Stomach (tissue), 9 donors: Measurements from ENCODE around the gene ETFBKMT. TPM values are rescaled to one million over a fixed set of nuclear protein-coding genes. Genes with fewer than 3 reads are reported as not detected.
"Not testable (repeated sequence)": the region's sequence is repeated elsewhere in the genome, so short reads cannot be mapped to it uniquely, and the experiment has no call there.

Experiments
- DNase-seq, 2 donors: peaks; one replicate each; pipeline versions ENCODE4 v3.0.0 to v3.0.0-alpha.2; 2013 to 2019
- H3K27ac ChIP-seq, 5 donors: fragments of 200-600 bp in 4 of 5; sonication (generic) in 4 of 5; one replicate each; pipeline ENCODE4 v1.5.1; 2013 to 2019; ENCODE audit warnings: mild to moderate bottlenecking in 1 of 5, moderate library complexity in 1 of 5
- H3K27me3 ChIP-seq, 3 donors: fragments of 200-600 bp; sonication (generic); one replicate each; pipeline ENCODE4 v1.5.1; 2017 to 2019; ENCODE audit warnings: mixed run types in 1 of 3
- H3K36me3 ChIP-seq, 4 donors: fragments of 200-600 bp; sonication (generic); 1 replicate in 3 of 4; 2 replicates in 1 of 4; pipeline ENCODE4 v1.5.1; 2016 to 2019
- H3K4me1 ChIP-seq, 4 donors: fragments of 200-600 bp; sonication (generic); one replicate each; pipeline ENCODE4 v1.5.1; 2016 to 2019
- H3K4me3 ChIP-seq, 4 donors: fragments of 200-600 bp; sonication (generic) in 3 of 4; one replicate each; pipeline ENCODE4 v1.5.1; 2016 to 2019; ENCODE audit warnings: mild to moderate bottlenecking in 1 of 4
- H3K9me3 ChIP-seq, 4 donors: fragments of 200-600 bp; sonication (generic); one replicate each; pipeline ENCODE4 v1.5.1; 2016 to 2019
- CTCF ChIP-seq, 7 experiments: fragments of 450-650 bp in 4 of 7; fragments of 200-600 bp in 3 of 7; sonication (generic) in 3 of 7; IDR thresholded peaks; one replicate each; pipeline ENCODE4 v1.5.1; 2016 to 2019; ENCODE audit warnings: antibody characterized with exemption in 7 of 7, control low read depth in 2 of 7, mild to moderate bottlenecking in 1 of 7
- EP300 ChIP-seq: sonication (generic); formaldehyde crosslinking; IDR thresholded peaks from one replicate; pipeline ENCODE4 v1.6.1; 2017; ENCODE audit warnings: antibody characterized with exemption
- POLR2A ChIP-seq, 4 donors: fragments of 450-650 bp; IDR thresholded peaks; one replicate each; pipeline ENCODE4 v1.6.1; 2016; ENCODE audit warnings: antibody characterized with exemption in 4 of 4, control low read depth in 2 of 4, mild to moderate bottlenecking in 1 of 4, moderate library complexity in 1 of 4
- POLR2AphosphoS5 ChIP-seq, 3 donors: sonication (generic); formaldehyde crosslinking; IDR thresholded peaks; one replicate each; pipeline ENCODE4 v1.6.1; 2016; ENCODE audit warnings: antibody characterized with exemption in 3 of 3
- WGBS, 5 donors: extraction: QIAGEN DNeasy Blood & Tissue Kit in 3 of 5; methylation state at CpG; one replicate each; pipeline versions ENCODE4 v1.1.5 to v1.1.7; 2013 to 2018; 5-methylcytosine and 5-hydroxymethylcytosine counted together
- intact Hi-C: fragments of 100-400 bp; cut with DNase I; formaldehyde crosslinking; loops from one replicate; pipeline ENCODE4 v1.15.1; 2023; ENCODE audit warnings: low total_unique reads
- polyA plus RNA-seq, 3 donors: library from polyadenylated mRNA; stranded (reverse); fragments of 200-250 nt; gene quantifications; one replicate each; pipeline ENCODE4 v1.2.3, GENCODE V29; 2013
- total RNA-seq, 5 donors: library from RNA; depleted of rRNA; stranded (reverse); fragments of >200 nt; gene quantifications; one replicate each; pipeline versions ENCODE4 v1.1.0 to v1.2.3, GENCODE V29; 2014 to 2016
- donor health status: healthy with polysubstance abuse.
- donor health status: Bipolar disorder and iron deficiency.
- donor health status: healthy.

The ETFBKMT gene
- total and polyA plus RNA-seq, 8 donors: 1.1 to 5.0 (median 3.1) TPM; not detected in 1

DNA sequence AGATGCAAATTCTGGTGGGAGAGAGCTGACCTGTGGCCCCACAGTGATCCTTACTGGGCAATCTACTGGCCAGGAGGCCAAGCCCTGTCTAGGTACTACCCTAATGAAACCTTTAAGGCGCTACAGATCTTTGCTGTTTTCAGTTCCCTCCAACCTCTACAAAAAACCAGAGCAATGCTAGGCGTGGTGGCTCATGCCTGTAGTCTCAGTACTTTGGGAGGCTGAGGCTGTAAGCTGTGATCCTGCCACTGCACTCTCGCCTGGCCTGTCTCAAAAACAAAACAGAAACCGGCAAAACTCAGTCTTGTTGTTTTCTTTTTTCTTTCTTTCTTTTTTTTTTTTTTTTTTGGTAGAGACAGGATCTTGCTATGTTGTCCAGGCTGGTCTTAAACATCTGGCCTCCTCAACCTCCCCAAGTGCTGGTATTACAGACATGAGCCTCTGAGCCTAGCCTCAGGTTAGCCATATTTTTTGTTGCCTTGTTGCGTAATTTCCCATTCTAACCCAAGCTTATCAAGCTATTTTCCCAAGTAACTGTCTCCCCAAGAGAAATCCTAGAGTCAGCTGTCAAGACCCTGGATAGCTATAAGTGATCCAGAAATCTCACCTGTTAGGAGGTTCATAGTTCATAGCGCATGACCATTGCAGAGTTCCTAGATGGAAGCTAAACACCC lies 2.8 kb downstream of the ETFBKMT start:
- DNase-seq: no peak
- H3K4me1 ChIP-seq: peaks cover 5 to 15% (median 10%) of the 10 kb centered on the region in 4 donors
- no peak overlapping the region for H3K4me3 ChIP-seq
- H3K9me3 ChIP-seq: no peaks in the 10 kb centered on the region
- 86 to 96% (median 94%) methylated on average over 6 of the region's 6 CpGs for WGBS, 5 donors
- no peaks in the 10 kb centered on the region for H3K27me3 ChIP-seq
- no peak overlapping the region for H3K27ac ChIP-seq
- H3K36me3 ChIP-seq: peaks cover 0 to 21% (median 10%) of the 10 kb centered on the region in 4 donors
- intact Hi-C loops: no loop called here
- no peak for TF ChIP-seq EP300
- no peak for TF ChIP-seq POLR2AphosphoS5 (IDR thresholded peaks at IDR 0.05)
- no peak for TF ChIP-seq CTCF (IDR thresholded peaks at IDR 0.05)
- TF ChIP-seq POLR2A (IDR thresholded peaks at IDR 0.05): no peak

DNA sequence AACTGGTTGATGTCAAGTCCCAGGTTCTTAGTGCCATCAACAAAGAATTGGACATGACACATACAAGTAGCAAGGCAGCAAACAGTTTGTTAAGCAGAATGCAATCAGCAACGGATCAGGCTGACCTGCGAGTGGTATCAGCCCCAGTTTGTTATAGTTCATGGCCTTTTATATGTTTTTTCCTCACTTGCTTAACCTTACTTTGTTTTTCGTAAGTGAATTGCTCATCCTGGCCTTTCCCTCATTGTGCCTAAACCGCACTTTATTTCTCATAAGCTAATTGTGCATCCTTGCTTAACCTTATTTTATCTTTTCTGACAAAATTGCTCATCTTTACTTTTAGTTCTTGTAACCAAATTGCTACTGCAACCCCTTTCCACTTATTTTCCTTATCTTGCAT lies 4.1 kb downstream of the ETFBKMT start:
- H3K4me3 ChIP-seq: no peak overlapping the region
- H3K27me3 ChIP-seq: no peaks in the 10 kb centered on the region
- intact Hi-C loops: no loop called here
- H3K27ac ChIP-seq: no peak overlapping the region
- no peak for DNase-seq
- H3K9me3 ChIP-seq: peaks cover 0 to 2% (median 2%) of the 10 kb centered on the region in 4 donors
- no peak for TF ChIP-seq EP300
- no peak for TF ChIP-seq POLR2AphosphoS5 (IDR thresholded peaks at IDR 0.05)
- TF ChIP-seq CTCF (IDR thresholded peaks at IDR 0.05): no peak
- no peak for TF ChIP-seq POLR2A (IDR thresholded peaks at IDR 0.05)
- 76 to 87% (median 84%) methylated on average over 4 of the region's 4 CpGs for WGBS, 5 donors
- peaks cover 5 to 32% (median 12%) of the 10 kb centered on the region in 4 donors for H3K36me3 ChIP-seq
- peaks cover under 1 to 11% (median 7%) of the 10 kb centered on the region in 4 donors for H3K4me1 ChIP-seq

DNA sequence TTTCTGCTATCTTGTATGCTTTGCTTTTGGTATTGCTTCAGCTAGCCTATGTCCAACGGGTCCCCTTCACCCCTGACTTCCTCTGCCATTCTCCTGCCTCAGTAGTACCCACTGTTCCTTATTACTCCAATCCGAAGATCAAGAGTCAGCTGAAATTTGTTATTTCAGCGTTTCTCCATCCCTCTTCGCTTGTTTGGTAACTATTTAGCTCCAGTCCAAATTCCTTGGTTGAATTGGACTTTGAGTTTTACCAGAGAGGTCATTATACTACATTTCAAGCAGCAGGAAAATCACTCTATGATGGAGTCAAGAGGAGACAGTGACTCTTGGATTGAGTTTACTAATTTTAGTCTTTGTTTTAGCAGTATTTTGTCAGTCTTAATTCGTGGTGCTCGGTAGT lies 4.5 kb downstream of the ETFBKMT start:
- H3K4me3 ChIP-seq: no peak overlapping the region
- no peak for DNase-seq
- no peaks in the 10 kb centered on the region for H3K27me3 ChIP-seq
- intact Hi-C loops: no loop called here
- H3K9me3 ChIP-seq: peaks cover 3 to 7% (median 6%) of the 10 kb centered on the region in 4 donors
- TF ChIP-seq EP300 (no peak), CTCF (IDR thresholded peaks at IDR 0.05) (no peak), POLR2A (IDR thresholded peaks at IDR 0.05) (no peak), POLR2AphosphoS5 (IDR thresholded peaks at IDR 0.05) (no peak)
- peaks cover 0 to 11% (median 6%) of the 10 kb centered on the region in 4 donors for H3K4me1 ChIP-seq
- no peak overlapping the region for H3K27ac ChIP-seq
- WGBS, 5 donors: 82 to 92% (median 89%) methylated on average over 6 of the region's 6 CpGs
- peaks cover 5 to 37% (median 14%) of the 10 kb centered on the region in 4 donors for H3K36me3 ChIP-seq

- no peak overlapping the region for H3K4me3 ChIP-seq
- TF ChIP-seq POLR2AphosphoS5 (IDR thresholded peaks at IDR 0.05): no peak
- TF ChIP-seq CTCF (IDR thresholded peaks at IDR 0.05): no peak
- no peak for TF ChIP-seq EP300
- no peak for TF ChIP-seq POLR2A (IDR thresholded peaks at IDR 0.05)
- intact Hi-C loops: no loop called here
- peaks cover 3 to 15% (median 12%) of the 10 kb centered on the region in 4 donors for H3K9me3 ChIP-seq
- no peaks in the 10 kb centered on the region for H3K27me3 ChIP-seq
- DNase-seq: no peak
- H3K27ac ChIP-seq: no peak overlapping the region
- no peaks in the 10 kb centered on the region for H3K4me1 ChIP-seq
- peaks cover 0 to 44% (median 13%) of the 10 kb centered on the region in 4 donors for H3K36me3 ChIP-seq
Measured at GRCh38 chr12:31669020-31669419, 9.5 kb downstream of the ETFBKMT start.

- H3K27ac ChIP-seq, H3K4me3 ChIP-seq, intact Hi-C loops, H3K4me1 ChIP-seq, H3K27me3 ChIP-seq, DNase-seq: not testable (repeated sequence)
- peaks cover 3 to 15% (median 12%) of the 10 kb centered on the region in 4 donors for H3K9me3 ChIP-seq
- peaks cover 0 to 48% (median 13%) of the 10 kb centered on the region in 4 donors for H3K36me3 ChIP-seq
- 82 to 90% (median 89%) methylated on average over 2 of the region's 2 CpGs for WGBS, 5 donors
Measured at GRCh38 chr12:31669582-31669981, 10.1 kb downstream of the ETFBKMT start.
